Dendritic cell treated with granulocyte-macrophage colony-stimulating factor and Interleukin-4, amounts not matched to agents 40 ng/mL and 50 ng/mL, for 4 days (primary cell): ENCODE measurements around the gene PRSS48.
"Not testable (repeated sequence)": the region's sequence is repeated elsewhere in the genome, so short reads cannot be mapped to it uniquely, and the experiment has no call there.

ENCODE experiments used
- H3K27ac Mint-ChIP-seq: one replicate; pipeline ENCODE4 v1.8.0; 2022; ENCODE audit warnings: mild to moderate bottlenecking, mixed read lengths
- H3K27me3 Mint-ChIP-seq: one replicate; pipeline ENCODE4 v1.8.0; 2022; ENCODE audit warnings: mild to moderate bottlenecking, mixed read lengths
- H3K36me3 Mint-ChIP-seq: one replicate; pipeline ENCODE4 v1.8.0; 2022; ENCODE audit warnings: low read depth, mixed read lengths
- H3K4me1 Mint-ChIP-seq: one replicate; pipeline ENCODE4 v1.8.0; 2022; ENCODE audit warnings: low read depth, mixed read lengths
- H3K4me3 Mint-ChIP-seq: one replicate; pipeline ENCODE4 v1.8.0; 2022; ENCODE audit warnings: mild to moderate bottlenecking, moderate library complexity, mixed read lengths
- H3K9me3 Mint-ChIP-seq: one replicate; pipeline ENCODE4 v1.8.0; 2022; ENCODE audit warnings: mixed read lengths
- intact Hi-C: fragments of 100-400 bp; cut with micrococcal nuclease; formaldehyde crosslinking; loops from one replicate; pipeline ENCODE4 v1.15.0; 2022

The PRSS48 gene

DNA sequence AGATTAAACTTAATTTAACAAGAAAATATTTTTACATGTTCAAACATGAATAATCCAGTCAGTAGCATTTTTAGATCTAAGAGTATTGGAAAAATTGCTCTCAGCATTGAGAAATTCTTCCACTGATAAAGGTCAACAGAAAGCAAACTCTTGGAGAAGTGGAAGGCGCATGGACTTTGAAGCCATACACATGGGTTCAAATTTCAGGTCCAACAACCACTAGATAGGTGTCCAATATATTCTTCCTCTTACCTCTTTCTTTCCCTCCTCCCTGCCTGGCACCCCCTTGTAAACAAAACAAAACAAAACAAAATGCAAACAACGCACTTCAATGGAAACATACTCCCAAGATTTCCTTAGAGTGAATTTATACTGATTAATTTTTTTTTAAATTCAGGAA lies 28.4 kb upstream of the PRSS48 start:
- H3K27me3 Mint-ChIP-seq: peaks cover 2% of the 10 kb centered on the region
- intact Hi-C loops: no loop called here
- H3K4me1 Mint-ChIP-seq: no peaks in the 10 kb centered on the region
- no peaks in the 10 kb centered on the region for H3K36me3 Mint-ChIP-seq
- H3K27ac Mint-ChIP-seq: no peak overlapping the region
- H3K9me3 Mint-ChIP-seq: no peaks in the 10 kb centered on the region
- no peak overlapping the region for H3K4me3 Mint-ChIP-seq

DNA sequence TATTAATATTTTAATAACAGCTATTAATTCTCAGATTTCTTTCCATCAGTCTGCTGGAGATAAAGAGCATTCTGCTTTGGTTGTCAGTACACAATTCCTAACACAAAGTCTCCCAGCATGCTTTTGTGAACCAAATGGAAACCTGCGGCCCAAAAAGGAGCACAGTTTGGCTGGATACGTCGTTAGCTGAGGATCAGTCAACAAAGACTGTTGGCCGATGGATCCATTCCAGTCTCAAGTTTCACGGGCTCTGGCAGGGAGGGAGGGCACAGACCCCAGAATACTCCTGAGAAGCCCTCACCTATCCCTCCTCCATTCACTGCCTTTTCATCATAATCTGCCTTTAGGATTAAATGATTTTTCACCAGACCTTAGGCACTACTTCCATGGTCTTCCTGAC lies 26.3 kb upstream of the PRSS48 start:
- Mint-ChIP-seq H3K4me1 (no peaks in the 10 kb centered on the region), H3K27ac (no peak overlapping the region), H3K27me3 (no peaks in the 10 kb centered on the region), H3K9me3 (no peaks in the 10 kb centered on the region), H3K4me3 (no peak overlapping the region), H3K36me3 (no peaks in the 10 kb centered on the region)
- intact Hi-C loops: no loop called here

DNA sequence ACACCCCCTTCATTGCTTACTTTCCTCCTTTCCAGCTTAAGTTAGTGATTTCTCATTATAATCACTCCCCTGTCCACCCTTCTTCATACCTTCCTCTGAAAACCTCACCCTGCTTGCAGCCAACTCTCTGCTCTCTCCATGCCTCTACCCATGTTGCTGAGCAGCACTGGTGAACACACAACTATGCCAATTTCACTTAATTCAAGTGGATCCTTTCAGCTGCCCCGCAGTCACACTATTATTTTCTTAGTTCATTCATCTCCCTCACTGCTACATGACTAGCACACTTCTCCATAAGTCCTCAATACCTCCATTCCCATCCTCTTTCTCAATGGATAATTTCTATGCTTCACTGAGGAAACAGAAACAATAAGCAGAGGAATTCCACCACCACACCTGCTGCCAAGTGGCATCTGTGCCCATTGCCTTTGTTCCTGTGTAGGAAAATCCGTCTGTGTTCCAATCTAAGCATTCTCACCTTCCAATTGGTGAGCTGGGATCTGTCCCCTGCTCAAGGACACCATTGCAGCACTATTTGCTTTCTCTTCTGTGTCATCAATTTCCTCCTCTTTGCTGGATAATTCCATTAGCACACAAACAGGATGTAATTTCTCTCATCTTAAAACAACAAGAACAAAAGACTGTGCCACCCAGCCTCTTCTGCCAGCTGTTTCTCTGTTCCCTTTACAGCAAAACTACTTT lies 25.2 kb upstream of the PRSS48 start:
- H3K27ac Mint-ChIP-seq: no peak overlapping the region
- intact Hi-C loops: no loop called here
- no peaks in the 10 kb centered on the region for H3K27me3 Mint-ChIP-seq
- no peak overlapping the region for H3K4me3 Mint-ChIP-seq
- no peaks in the 10 kb centered on the region for H3K4me1 Mint-ChIP-seq
- H3K36me3 Mint-ChIP-seq: no peaks in the 10 kb centered on the region
- H3K9me3 Mint-ChIP-seq: no peaks in the 10 kb centered on the region

DNA sequence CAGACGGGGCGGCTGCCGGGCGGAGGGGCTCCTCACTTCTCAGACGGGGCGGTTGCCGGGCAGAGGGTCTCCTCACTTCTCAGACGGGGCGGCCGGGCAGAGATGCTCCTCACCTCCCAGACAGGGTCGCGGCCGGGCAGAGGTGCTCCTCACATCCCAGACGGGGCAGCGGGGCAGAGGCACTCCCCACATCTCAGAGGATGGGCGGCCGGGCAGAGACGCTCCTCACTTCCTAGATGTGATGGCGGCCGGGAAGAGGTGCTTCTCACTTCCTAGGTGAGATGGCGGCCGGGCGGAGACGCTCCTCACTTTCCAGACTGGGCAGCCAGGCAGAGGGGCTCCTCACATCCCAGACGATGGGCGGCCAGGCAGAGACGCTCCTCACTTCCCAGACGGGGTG lies 21.7 kb upstream of the PRSS48 start:
- H3K27ac Mint-ChIP-seq, H3K4me3 Mint-ChIP-seq, intact Hi-C loops, H3K36me3 Mint-ChIP-seq, H3K4me1 Mint-ChIP-seq, H3K27me3 Mint-ChIP-seq: not testable (repeated sequence)
- H3K9me3 Mint-ChIP-seq: peaks cover 12% of the 10 kb centered on the region

DNA sequence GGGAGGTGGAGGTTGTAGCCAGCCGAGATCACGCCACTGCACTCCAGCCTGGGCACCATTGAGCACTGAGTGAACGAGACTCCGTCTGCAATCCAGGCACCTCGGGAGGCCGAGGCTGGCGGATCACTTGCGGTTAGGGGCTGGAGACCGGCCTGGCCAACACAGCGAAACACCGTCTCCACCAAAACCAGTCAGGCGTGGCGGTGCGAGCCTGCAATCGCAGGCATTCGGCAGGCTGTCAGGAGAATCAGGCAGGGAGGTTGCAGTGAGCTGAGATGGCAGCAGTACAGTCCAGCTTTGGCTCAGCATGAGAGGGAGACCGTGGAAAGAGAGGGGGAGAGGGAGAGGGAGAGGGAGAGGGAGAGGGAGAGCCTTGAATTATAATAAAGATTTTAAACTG lies 21.3 kb upstream of the PRSS48 start:
- H3K27me3 Mint-ChIP-seq, H3K27ac Mint-ChIP-seq, H3K36me3 Mint-ChIP-seq, intact Hi-C loops, H3K4me3 Mint-ChIP-seq, H3K4me1 Mint-ChIP-seq: not testable (repeated sequence)
- peaks cover 12% of the 10 kb centered on the region for H3K9me3 Mint-ChIP-seq

DNA sequence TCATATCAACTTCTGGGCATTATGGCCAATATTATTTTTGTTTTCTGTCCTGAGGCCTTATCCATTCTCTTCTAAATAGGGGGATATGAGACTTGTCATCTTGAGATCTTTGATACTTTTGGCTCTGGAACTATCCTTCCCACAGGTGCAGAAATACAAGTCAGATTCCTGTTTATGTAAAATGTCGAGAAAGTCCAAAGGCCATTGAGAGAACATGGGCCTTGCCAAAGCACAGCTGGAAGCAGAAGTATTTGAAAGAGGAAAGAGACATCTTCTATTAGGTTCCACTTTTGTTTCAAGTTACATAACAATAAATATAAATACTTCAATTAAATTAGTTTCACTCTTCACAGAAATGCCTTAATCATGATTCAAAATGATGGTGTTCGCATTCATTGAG lies 20.8 kb upstream of the PRSS48 start:
- Mint-ChIP-seq H3K36me3 (no peaks in the 10 kb centered on the region), H3K9me3 (peaks cover 12% of the 10 kb centered on the region), H3K4me1 (no peaks in the 10 kb centered on the region), H3K4me3 (no peak overlapping the region), H3K27me3 (no peaks in the 10 kb centered on the region), H3K27ac (no peak overlapping the region)
- intact Hi-C loops: no loop called here

DNA sequence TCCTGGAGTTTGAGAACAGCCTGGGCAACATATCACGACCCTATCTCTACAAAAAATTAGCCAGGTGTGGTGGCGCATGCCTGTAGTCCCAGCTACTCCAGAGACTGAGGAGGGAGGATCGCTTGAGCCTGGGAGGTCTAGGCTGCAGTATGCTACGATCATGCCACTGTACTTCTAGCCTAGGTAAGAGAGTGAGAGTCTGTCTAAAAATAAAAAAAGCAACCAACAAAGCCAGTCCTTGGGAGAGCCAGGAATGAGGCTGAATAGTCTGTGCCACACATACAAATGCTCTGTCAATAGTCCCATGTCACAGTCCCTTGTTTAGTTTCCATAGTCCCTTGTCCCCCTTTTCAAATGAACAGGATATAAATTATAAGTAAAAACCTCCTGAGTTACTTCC lies 19.3 kb upstream of the PRSS48 start:
- H3K4me1 Mint-ChIP-seq: no peaks in the 10 kb centered on the region

DNA sequence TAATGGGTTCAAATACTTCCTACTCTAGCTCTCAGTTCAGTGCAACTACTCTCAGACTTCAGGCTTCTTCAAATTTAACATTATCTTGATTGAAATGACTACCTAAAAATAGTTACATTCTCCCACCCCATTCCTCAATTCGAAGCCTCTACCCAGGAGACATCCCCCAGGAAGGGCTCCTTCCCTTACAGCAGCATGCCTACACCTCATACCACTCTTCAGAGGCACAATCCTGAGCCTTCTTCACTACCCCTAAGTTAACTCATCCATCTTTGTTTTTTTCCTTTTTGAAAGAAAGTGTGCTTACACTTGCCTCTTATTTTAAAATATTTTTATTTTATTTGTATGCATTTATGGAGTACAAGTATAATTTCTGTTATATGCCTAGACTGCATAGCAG lies 17.2 kb upstream of the PRSS48 start:
- intact Hi-C loops: no loop called here
- no peak overlapping the region for H3K27ac Mint-ChIP-seq
- no peaks in the 10 kb centered on the region for H3K27me3 Mint-ChIP-seq
- peaks cover 12% of the 10 kb centered on the region for H3K9me3 Mint-ChIP-seq
- no peaks in the 10 kb centered on the region for H3K4me1 Mint-ChIP-seq
- no peak overlapping the region for H3K4me3 Mint-ChIP-seq
- no peaks in the 10 kb centered on the region for H3K36me3 Mint-ChIP-seq

More for the DNA sequence above, 19.3 kb upstream of the PRSS48 start:
- Mint-ChIP-seq H3K27ac (no peak overlapping the region), H3K27me3 (no peaks in the 10 kb centered on the region), H3K4me3 (no peak overlapping the region), H3K9me3 (peaks cover 12% of the 10 kb centered on the region), H3K36me3 (no peaks in the 10 kb centered on the region)
- intact Hi-C loops: no loop called here

DNA sequence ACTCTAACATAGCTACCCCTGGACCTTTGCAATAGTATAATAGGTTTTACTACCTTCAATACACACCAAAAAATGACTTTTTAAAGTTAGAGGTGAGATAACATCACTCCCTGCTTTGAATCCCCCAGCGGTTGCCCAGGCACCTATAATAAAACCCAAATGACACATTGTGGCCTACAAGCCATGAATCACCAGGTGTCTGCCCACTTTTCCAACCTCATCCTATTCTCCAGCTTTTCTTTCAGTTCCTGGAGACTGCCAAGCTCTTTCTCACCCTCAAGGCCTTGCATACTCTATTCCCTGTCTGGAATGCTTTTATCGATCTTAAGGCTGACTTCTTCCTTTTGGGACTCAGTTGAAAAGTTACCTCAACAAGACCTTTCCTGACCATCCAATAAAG lies 16.4 kb upstream of the PRSS48 start:
- Mint-ChIP-seq H3K36me3 (no peaks in the 10 kb centered on the region), H3K27ac (no peak overlapping the region), H3K27me3 (no peaks in the 10 kb centered on the region), H3K4me3 (no peak overlapping the region), H3K9me3 (peaks cover 12% of the 10 kb centered on the region), H3K4me1 (no peaks in the 10 kb centered on the region)
- intact Hi-C loops: no loop called here

DNA sequence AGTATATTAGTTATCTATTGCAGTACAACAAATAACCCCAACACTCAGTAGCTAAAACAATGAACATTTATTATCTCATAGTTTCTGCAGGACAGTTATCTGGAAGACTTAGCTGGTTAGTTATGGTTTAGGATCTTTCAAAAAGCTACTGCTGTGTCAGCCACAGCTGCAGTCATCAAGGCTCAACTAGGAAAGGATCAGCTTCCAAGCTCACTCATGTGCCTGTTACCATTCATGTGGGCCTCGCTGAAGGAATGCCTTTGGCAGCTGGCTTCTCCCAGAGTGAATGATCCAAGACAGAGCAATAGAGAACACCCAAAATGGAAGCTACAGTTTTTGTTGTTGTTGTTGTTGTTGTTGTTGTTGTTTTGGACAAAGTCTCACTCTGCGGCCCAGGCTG lies 13.5 kb upstream of the PRSS48 start:
- intact Hi-C loops: no loop called here
- H3K27me3 Mint-ChIP-seq: no peaks in the 10 kb centered on the region

DNA sequence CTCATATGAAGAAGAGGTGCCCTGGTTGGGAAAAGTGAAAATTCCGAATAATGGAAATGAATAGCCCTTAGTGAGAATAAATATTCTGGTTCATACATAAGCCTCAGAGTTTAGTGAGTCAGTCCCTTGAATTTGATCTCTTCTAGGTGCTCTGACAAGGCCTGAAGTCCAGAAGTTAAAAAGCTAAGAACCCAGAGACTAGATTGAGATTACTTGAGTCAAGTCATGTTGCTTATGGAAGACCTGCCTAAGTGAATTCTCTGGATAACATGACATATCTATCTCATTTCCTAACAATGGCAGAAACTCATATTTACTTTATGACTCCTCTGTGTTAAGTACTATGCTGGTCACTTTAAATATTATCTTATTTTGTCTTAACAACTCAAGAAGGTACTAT lies 10.5 kb upstream of the PRSS48 start:
- no peaks in the 10 kb centered on the region for H3K9me3 Mint-ChIP-seq
- intact Hi-C loops: no loop called here
- H3K27me3 Mint-ChIP-seq: no peaks in the 10 kb centered on the region
- H3K4me1 Mint-ChIP-seq: no peaks in the 10 kb centered on the region
- no peak overlapping the region for H3K4me3 Mint-ChIP-seq
- H3K27ac Mint-ChIP-seq: no peak overlapping the region
- H3K36me3 Mint-ChIP-seq: no peaks in the 10 kb centered on the region

More for the DNA sequence above, 13.5 kb upstream of the PRSS48 start:
- Mint-ChIP-seq H3K4me1 (no peaks in the 10 kb centered on the region), H3K27ac (no peak overlapping the region), H3K4me3 (no peak overlapping the region), H3K9me3 (peaks cover under 1% of the 10 kb centered on the region), H3K36me3 (no peaks in the 10 kb centered on the region)

DNA sequence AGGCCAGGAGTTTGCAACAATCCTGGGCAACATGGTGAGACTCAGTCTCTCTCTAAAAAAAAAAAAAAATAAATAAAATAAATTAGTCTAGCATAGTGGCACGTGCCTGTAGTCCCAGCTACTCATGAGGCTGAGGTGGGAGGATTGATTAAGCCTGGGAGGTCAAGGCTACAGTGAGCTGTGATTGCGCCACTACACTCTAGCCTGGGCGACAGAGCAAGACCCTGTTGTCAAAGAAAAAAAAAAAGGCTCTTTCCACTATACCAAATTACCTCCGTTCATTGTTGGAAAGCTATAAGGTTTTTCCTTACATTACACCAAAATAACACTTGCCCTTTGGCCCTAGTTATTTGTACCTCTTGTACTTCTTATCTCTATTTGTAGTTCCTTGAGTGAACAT lies 9.9 kb upstream of the PRSS48 start:
- Mint-ChIP-seq H3K27ac (no peak overlapping the region), H3K4me1 (no peaks in the 10 kb centered on the region), H3K36me3 (no peaks in the 10 kb centered on the region), H3K9me3 (no peaks in the 10 kb centered on the region), H3K27me3 (no peaks in the 10 kb centered on the region), H3K4me3 (no peak overlapping the region)
- intact Hi-C loops: no loop called here

DNA sequence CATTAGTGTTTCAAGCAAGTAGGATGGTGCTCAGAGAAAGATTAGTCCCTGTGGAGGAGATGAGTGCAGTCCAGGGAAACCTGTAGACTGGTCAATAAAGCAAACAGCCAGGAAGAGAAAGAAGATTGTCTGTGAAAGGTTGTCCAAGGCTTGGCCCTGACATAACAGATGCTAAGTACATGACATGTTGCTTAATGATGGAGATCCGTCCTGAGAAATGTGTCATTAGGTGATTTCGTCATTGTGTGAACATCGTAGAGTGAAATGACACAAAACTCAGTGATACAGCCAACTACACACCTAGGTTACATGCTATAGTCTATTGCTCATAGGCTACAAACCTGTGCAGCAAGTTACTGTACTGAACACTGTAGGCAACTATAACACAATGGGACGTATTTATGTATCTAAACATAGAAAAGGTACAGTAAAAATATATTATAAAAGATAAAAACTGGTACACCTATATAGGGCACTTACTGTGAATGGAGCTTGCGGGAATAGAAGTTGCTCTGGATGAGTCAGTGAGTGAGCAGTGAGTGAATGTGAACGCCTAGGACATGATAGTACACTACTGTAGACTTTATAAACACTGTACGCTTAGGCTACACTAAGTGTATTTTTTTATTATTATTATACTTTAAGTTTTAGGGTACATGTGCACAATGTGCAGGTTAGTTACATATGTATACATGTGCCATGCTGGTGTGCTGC lies 9.0 kb upstream of the PRSS48 start:
- Mint-ChIP-seq H3K9me3 (no peaks in the 10 kb centered on the region), H3K27me3 (no peaks in the 10 kb centered on the region), H3K36me3 (no peaks in the 10 kb centered on the region), H3K27ac (no peak overlapping the region), H3K4me1 (no peaks in the 10 kb centered on the region), H3K4me3 (no peak overlapping the region)
- intact Hi-C loops: no loop called here

DNA sequence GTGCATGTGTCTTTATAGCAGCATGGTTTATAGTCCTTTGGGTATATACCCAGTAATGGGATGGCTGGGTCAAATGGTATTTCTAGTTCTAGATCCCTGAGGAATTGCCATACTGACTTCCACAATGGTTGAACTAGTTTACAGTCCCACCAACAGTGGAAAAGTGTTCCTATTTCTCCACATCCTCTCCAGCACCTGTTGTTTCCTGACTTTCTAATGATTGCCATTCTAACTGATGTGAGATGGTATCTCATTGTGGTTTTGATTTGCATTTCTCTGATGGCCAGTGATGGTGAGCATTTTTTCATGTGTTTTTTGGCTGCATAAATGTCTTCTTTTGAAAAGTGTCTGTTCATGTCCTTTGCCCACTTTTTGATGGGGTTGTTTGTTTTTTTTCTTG lies 8.1 kb upstream of the PRSS48 start:
- intact Hi-C loops, H3K4me3 Mint-ChIP-seq, H3K4me1 Mint-ChIP-seq, H3K27ac Mint-ChIP-seq, H3K9me3 Mint-ChIP-seq, H3K36me3 Mint-ChIP-seq, H3K27me3 Mint-ChIP-seq: not testable (repeated sequence)
